AG09309 (cell line): ENCODE measurements around the gene P2RX5.

Experiments used
- DNase-seq: peaks from one replicate; pipeline ENCODE4 v3.0.0-alpha.2; 2010; ENCODE audit warnings: low read depth
- H3K4me3 ChIP-seq: 2 replicates; pipeline ENCODE4 v1.5.1; 2011; ENCODE audit warnings: mild to moderate bottlenecking, low read depth, low read length, moderate library complexity; ENCODE audit not compliant: control insufficient read depth
- TF ChIP-seq, protein P1 (sequence below): IDR thresholded peaks from 2 replicates; pipeline ENCODE4 v1.5.1; 2011; ENCODE audit warnings: mild to moderate bottlenecking, low read depth, low read length, inconsistent platforms; ENCODE audit not compliant: insufficient read depth, control insufficient read depth; ENCODE audit errors: missing control alignments

P2RX5 gene

DNA sequence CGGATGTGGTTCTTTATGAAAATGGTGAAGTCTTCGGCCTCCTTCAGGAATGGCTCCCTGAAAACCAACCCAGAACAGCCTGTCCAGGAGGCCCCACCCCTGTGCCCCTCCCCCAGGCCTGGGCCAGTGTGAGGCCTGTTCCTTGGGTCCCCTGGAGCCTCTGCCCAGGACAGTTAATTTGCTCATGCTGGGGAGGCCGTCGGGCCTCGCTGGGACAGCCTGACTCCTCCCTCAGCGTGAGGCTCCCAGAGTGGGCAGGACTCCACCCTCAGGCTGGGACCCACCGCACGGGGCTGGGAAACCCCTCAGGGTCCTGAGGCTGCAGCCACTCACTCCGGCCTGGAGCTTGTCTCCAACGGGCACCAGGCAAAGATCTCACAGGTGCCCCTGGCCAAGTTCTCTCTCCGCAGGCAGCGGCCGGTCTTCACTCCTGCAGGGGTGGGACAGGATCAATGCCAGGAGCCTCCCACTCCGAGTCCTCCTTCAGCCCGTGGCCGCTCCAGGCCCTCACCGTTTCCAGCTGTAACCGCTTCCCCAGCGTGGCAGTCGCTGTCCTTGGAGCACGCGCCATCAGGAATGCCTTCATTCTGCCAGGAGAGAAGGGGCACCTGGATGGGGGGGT lies 5.8 kb downstream of the P2RX5 start:
- no peak overlapping the region for H3K4me3 ChIP-seq
- DNase-seq, result no peak
- TF ChIP-seq, protein P1, sequence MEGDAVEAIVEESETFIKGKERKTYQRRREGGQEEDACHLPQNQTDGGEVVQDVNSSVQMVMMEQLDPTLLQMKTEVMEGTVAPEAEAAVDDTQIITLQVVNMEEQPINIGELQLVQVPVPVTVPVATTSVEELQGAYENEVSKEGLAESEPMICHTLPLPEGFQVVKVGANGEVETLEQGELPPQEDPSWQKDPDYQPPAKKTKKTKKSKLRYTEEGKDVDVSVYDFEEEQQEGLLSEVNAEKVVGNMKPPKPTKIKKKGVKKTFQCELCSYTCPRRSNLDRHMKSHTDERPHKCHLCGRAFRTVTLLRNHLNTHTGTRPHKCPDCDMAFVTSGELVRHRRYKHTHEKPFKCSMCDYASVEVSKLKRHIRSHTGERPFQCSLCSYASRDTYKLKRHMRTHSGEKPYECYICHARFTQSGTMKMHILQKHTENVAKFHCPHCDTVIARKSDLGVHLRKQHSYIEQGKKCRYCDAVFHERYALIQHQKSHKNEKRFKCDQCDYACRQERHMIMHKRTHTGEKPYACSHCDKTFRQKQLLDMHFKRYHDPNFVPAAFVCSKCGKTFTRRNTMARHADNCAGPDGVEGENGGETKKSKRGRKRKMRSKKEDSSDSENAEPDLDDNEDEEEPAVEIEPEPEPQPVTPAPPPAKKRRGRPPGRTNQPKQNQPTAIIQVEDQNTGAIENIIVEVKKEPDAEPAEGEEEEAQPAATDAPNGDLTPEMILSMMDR, result no peak

- DNase-seq, result no peak
- no peak overlapping the region for H3K4me3 ChIP-seq
- TF ChIP-seq, protein P1, result no peak
Measured at GRCh38 chr17:3689262-3690093, 6.5 kb downstream of the P2RX5 start.

DNA sequence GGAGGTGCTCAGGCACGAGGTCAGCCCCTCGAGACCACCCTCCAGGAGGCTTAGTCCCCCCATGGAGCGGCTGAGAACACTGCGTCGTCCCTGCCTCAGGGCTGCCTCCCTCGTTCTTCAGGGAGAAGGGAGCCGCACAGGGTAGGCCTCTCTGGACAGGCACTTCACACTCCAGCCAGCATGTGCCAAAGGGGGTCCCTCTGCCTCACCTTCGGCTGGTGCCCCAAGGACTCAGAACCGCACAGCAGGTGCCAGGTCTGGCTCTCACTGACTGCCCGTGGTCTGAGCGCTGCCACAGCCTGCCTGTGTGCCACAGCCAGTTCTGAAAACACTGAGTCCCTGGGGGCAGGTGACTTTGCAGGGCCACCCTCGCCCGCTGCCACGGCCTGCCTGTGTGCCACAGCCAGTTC lies 7.1 kb downstream of the P2RX5 start:
- DNase-seq, result no peak
- TF ChIP-seq, protein P1, result no peak
- no peak overlapping the region for H3K4me3 ChIP-seq

GRCh38 chr17:3688027-3688553 lies 7.9 kb downstream of the P2RX5 start:
- no peak for DNase-seq
- TF ChIP-seq, protein P1, result no peak
- no peak overlapping the region for H3K4me3 ChIP-seq

- no peak overlapping the region for H3K4me3 ChIP-seq
- TF ChIP-seq, protein P1, result no peak
- no peak for DNase-seq
Measured at GRCh38 chr17:3685174-3685573, 10.8 kb downstream of the P2RX5 start.

GRCh38 chr17:3683054-3683511 lies 12.9 kb downstream of the P2RX5 start:
- no peak for DNase-seq

More at GRCh38 chr17:3683054-3683511, 12.9 kb downstream of the P2RX5 start:
- TF ChIP-seq, protein P1, result peak; percentile 96
- H3K4me3 ChIP-seq, result no peak overlapping the region
